ENCODE data around the gene SMURF1. TPM values are rescaled to one million over a fixed set of nuclear protein-coding genes. Genes with fewer than 3 reads are reported as not detected.

SMURF1 gene
- total RNA-seq, 2 experiments from 2014 or later, result 30.0 to 32.4 TPM

- Histone ChIP-seq H3K36me3 (ENCODE audit: insufficient read depth, low read length) (peaks cover 85% of the 10 kb centered on the region), H3K4me1 (ENCODE audit: insufficient read depth, low read length) (no peaks in the 10 kb centered on the region), H3K9me3 (ENCODE audit: control insufficient read depth in 1 of 2, insufficient read depth in 1 of 2, low read length in 2 of 2) (no peaks in the 10 kb centered on the region), H3K27me3 (ENCODE audit: control insufficient read depth in 1 of 2, insufficient read depth in 2 of 2, low read length in 2 of 2) (no peaks in the 10 kb centered on the region), H3K4me3 (ENCODE audit: low read length) (no peak overlapping the region), H3K27ac (ENCODE audit: low read depth in 1 of 2, low read length in 2 of 2) (no peak overlapping the region)
- intact Hi-C loops (cut with DNase I, micrococcal nuclease), result no loop called here
- peak in 1 of 14 experiments; percentile 24 for DNase-seq
- no peak for ATAC-seq (ENCODE audit: poor library complexity)
- ChIA-PET POLR2A (no interaction called here), CTCF (no interaction called here)
- Mint-ChIP-seq H3K4me1 (ENCODE audit: low read depth) (no peaks in the 10 kb centered on the region), H3K27me3 (no peaks in the 10 kb centered on the region), H3K9me3 (no peaks in the 10 kb centered on the region), H3K27ac (no peak overlapping the region), H3K4me3 (no peak overlapping the region), H3K36me3 (ENCODE audit: low read depth) (peaks cover 85% of the 10 kb centered on the region)
- no peak for TF ChIP-seq CTCF (IDR thresholded peaks at IDR 0.05)
These were observed 141.1 kb downstream of the SMURF1 start for GRCh38 chr7:99002827-99003212.

DNA sequence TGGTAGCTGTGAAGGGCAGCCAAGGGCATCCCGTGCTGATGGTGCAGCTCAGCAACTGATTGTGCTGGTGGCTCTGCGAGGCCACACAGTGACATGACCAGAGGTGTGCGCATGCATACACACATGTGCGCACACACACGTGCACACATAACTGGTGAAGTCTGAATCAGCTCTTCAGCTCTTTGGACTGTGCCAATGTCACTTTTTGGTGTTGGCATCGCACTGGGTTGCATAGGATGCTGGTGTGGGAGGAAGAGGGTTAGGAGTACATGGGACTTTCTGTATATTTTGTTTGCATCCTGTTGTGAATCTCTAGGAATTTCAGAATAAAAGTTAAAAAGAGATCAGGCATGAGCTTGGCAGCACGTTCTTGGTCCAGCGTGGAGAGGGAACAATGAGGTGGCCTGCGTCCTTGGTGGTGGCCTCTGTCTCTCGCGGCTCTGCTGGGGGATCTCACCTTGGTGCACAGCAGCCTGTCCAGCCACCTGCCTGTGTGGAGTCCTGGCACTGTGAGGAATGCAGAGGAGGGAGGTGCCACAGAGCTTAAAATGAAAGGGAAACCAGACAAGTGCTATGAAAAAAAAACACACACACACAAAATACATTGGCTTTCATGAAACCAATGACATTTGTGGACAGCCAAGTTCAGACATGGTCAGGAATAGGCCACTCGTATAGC lies 141.6 kb downstream of the SMURF1 start:
- Mint-ChIP-seq H3K36me3 (ENCODE audit: low read depth) (peaks cover 89% of the 10 kb centered on the region), H3K4me1 (ENCODE audit: low read depth) (no peaks in the 10 kb centered on the region), H3K27me3 (no peaks in the 10 kb centered on the region), H3K4me3 (no peak overlapping the region), H3K27ac (no peak overlapping the region), H3K9me3 (no peaks in the 10 kb centered on the region)
- ChIA-PET CTCF (no interaction called here), POLR2A (no interaction called here)
- intact Hi-C loops (cut with DNase I, micrococcal nuclease), result no loop called here
- H3K4me1 ChIP-seq (ENCODE audit: insufficient read depth, low read length), result no peaks in the 10 kb centered on the region
- H3K27ac ChIP-seq (ENCODE audit: low read depth in 1 of 2, low read length in 2 of 2), result no peak overlapping the region
- no peak for ATAC-seq (ENCODE audit: poor library complexity)
- DNase-seq, result peak in 1 of 14 experiments; percentile 7
- no peaks in the 10 kb centered on the region for H3K9me3 ChIP-seq (ENCODE audit: control insufficient read depth in 1 of 2, insufficient read depth in 1 of 2, low read length in 2 of 2)
- H3K36me3 ChIP-seq (ENCODE audit: insufficient read depth, low read length), result peaks cover 90% of the 10 kb centered on the region
- H3K27me3 ChIP-seq (ENCODE audit: control insufficient read depth in 1 of 2, insufficient read depth in 2 of 2, low read length in 2 of 2), result no peaks in the 10 kb centered on the region
- no peak overlapping the region for H3K4me3 ChIP-seq (ENCODE audit: low read length)
- no peak for TF ChIP-seq CTCF (IDR thresholded peaks at IDR 0.05)

GRCh38 chr7:99001482-99002147 lies 142.3 kb downstream of the SMURF1 start:
- ATAC-seq (ENCODE audit: poor library complexity), result no peak
- Histone ChIP-seq H3K4me1 (ENCODE audit: insufficient read depth, low read length) (no peaks in the 10 kb centered on the region), H3K27ac (ENCODE audit: low read depth in 1 of 2, low read length in 2 of 2) (no peak overlapping the region), H3K27me3 (ENCODE audit: control insufficient read depth in 1 of 2, insufficient read depth in 2 of 2, low read length in 2 of 2) (no peaks in the 10 kb centered on the region), H3K36me3 (ENCODE audit: insufficient read depth, low read length) (peaks cover 88% of the 10 kb centered on the region), H3K4me3 (ENCODE audit: low read length) (no peak overlapping the region), H3K9me3 (ENCODE audit: control insufficient read depth in 1 of 2, insufficient read depth in 1 of 2, low read length in 2 of 2) (no peaks in the 10 kb centered on the region)
- Mint-ChIP-seq H3K27me3 (no peaks in the 10 kb centered on the region), H3K4me3 (no peak overlapping the region), H3K27ac (no peak overlapping the region), H3K9me3 (no peaks in the 10 kb centered on the region), H3K36me3 (ENCODE audit: low read depth) (peaks cover 87% of the 10 kb centered on the region), H3K4me1 (ENCODE audit: low read depth) (no peaks in the 10 kb centered on the region)
- intact Hi-C loops (cut with DNase I, micrococcal nuclease), result no loop called here
- ChIA-PET POLR2A (no interaction called here), CTCF (no interaction called here)
- no peak for DNase-seq
- TF ChIP-seq CTCF (IDR thresholded peaks at IDR 0.05), result no peak

Measured in CD4-positive, alpha-beta T cell (primary cell).